ENCODE data around the gene ADK.

GRCh38 chr10:74117738-74118137, 33.3 kb upstream of the ADK start:
- TF ChIP-seq POLR2AphosphoS5 (IDR thresholded peaks at IDR 0.05) (no peak), POLR2A (IDR thresholded peaks at IDR 0.05) (no peak)
- TF ChIP-seq, protein P1, sequence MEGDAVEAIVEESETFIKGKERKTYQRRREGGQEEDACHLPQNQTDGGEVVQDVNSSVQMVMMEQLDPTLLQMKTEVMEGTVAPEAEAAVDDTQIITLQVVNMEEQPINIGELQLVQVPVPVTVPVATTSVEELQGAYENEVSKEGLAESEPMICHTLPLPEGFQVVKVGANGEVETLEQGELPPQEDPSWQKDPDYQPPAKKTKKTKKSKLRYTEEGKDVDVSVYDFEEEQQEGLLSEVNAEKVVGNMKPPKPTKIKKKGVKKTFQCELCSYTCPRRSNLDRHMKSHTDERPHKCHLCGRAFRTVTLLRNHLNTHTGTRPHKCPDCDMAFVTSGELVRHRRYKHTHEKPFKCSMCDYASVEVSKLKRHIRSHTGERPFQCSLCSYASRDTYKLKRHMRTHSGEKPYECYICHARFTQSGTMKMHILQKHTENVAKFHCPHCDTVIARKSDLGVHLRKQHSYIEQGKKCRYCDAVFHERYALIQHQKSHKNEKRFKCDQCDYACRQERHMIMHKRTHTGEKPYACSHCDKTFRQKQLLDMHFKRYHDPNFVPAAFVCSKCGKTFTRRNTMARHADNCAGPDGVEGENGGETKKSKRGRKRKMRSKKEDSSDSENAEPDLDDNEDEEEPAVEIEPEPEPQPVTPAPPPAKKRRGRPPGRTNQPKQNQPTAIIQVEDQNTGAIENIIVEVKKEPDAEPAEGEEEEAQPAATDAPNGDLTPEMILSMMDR (IDR thresholded peaks at IDR 0.05), result no peak

Measured in gastroesophageal sphincter (tissue), 3 donors.